ENCODE results near the gene GPR35. TPM values are rescaled to one million over a fixed set of nuclear protein-coding genes. Genes with fewer than 3 reads are reported as not detected.
A peak's percentile ranks its signal among the peaks of the same experiment; 100 is the strongest.

GPR35 gene
- total and polyA plus RNA-seq, 10 of the 15 experiments (the other 5 are each of a cell fraction or from before 2014, with no cell fraction given): 0.14 to 1.6 (median 0.75) TPM; not detected in 3

DNA sequence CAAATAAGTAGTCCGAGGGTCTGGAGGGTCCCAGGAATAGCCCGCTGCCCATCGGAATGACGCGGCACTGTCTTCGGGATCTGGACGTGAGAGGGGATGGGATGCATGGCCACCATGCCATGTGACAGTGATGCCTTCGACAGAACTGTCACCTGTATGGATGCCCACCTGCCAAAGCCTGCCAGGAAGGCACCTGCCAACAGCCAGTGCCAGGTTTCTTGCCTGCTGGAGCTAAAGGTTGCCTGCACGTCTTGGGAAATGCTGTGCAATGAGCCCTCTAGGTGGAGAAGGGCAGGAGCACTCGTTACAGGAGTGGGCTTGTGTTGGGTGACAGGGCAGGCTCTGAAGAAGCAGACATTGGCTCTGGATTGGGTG is 20.5 kb downstream of the GPR35 start:
- DNase-seq (ENCODE audit: low read depth, low spot score) (no peak), ATAC-seq (no peak), FAIRE-seq (no peak)
- H3K36me3 ChIP-seq (ENCODE audit: control insufficient read depth in 2 of 2, insufficient read depth in 2 of 2, low read length in 1 of 2): no peaks in the 10 kb centered on the region
- H3K79me2 ChIP-seq (ENCODE audit: control insufficient read depth, insufficient read depth, low read length): no peaks in the 10 kb centered on the region
- TF ChIP-seq NR2F1 (conservative IDR thresholded peaks at IDR 0.05): no peak
- TF ChIP-seq BACH1 (IDR thresholded peaks at IDR 0.05; ENCODE audit: borderline replicate concordance): no peak
- WGBS (ENCODE audit: insufficient coverage, insufficient replicate concordance, low lambda C conversion rate, missing lambda C conversion rate): 46% methylated on average over 10 of the region's 10 CpGs
- BruUV-seq (replicated peaks): no TSS peak
- H3K4me1 ChIP-seq (ENCODE audit: control insufficient read depth, insufficient read depth, low read length): no peaks in the 10 kb centered on the region
- H3K4me3 ChIP-seq: no peak overlapping the region
- ChIA-PET SMC1A (ENCODE audit: uncharacterized antibody, unreplicated experiment) (no interaction called here), RAD21 (ENCODE audit: unreplicated experiment) (no interaction called here), POLR2A (no interaction called here), CTCF (no interaction called here)
- H3K27ac ChIP-seq (ENCODE audit: control insufficient read depth, insufficient read depth): no peak overlapping the region
- no peaks in the 10 kb centered on the region for H4K20me1 ChIP-seq (ENCODE audit: control insufficient read depth, insufficient read depth)
- H2AFZ ChIP-seq (ENCODE audit: control insufficient read depth, low read depth, low read length): no peak overlapping the region
- in situ Hi-C loops (cut with MboI): no loop called here
- peaks cover 0 to 3% of the 10 kb centered on the region in 2 experiments; a peak in 2 of 4 replicates for H3K27me3 ChIP-seq (replicated peaks in 1 of 2; ENCODE audit: control insufficient read depth in 2 of 2, insufficient read depth in 2 of 2, low read length in 1 of 2)
- no peak overlapping the region for H3K4me2 ChIP-seq (ENCODE audit: control insufficient read depth, insufficient read depth)
- no peak overlapping the region for H3K9ac ChIP-seq (ENCODE audit: control insufficient read depth, insufficient read depth, low read length)
- H3K9me3 ChIP-seq (replicated peaks; ENCODE audit: control insufficient read depth, insufficient read depth, low read length): no peaks in the 10 kb centered on the region; the same call in 2 of the 3 replicates
- intact Hi-C loops (cut with micrococcal nuclease; ENCODE audit: unreplicated experiment): no loop called here

DNA sequence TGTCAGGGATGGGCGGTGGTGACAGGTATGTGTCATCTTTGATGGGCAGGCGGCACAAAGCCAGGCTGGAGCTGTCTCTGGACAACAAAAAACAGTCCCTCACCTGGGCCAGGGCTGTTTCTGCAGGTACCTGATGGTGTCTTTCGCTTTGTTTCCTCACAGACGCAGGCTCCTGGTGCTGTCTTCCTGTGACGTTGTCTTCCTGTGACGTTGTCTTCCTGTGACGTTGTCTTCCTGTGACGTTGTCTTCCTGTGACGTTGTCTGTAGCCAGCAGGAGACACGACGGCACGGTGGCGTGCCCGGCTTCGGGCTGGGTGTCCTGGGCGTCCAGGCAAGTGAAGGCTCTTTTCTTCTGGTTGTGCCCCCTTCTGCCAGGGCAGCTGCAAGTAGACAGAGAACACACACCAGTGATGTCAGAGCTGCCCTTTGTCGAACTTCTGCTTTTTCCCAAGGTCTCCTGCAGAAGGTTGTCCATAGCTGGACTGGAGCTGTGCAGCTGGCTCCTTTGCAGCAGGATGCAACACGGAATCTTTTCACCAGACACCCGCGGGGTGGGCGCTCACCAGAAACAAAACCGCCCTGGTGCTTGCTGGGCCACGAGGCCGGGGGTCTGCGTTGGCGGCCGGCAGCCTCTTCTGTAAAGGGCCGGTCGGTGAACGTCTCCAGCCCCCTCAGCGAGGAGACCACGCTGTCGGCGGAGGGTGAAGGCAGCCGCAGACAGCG is 21.1 kb downstream of the GPR35 start:
- Histone ChIP-seq H3K4me3 (no peak overlapping the region), H3K4me1 (ENCODE audit: control insufficient read depth, insufficient read depth, low read length) (no peaks in the 10 kb centered on the region), H3K27ac (ENCODE audit: control insufficient read depth, insufficient read depth) (no peak overlapping the region), H3K36me3 (ENCODE audit: control insufficient read depth in 2 of 2, insufficient read depth in 2 of 2, low read length in 1 of 2) (no peaks in the 10 kb centered on the region), H3K9ac (ENCODE audit: control insufficient read depth, insufficient read depth, low read length) (no peak overlapping the region), H4K20me1 (ENCODE audit: control insufficient read depth, insufficient read depth) (no peaks in the 10 kb centered on the region), H3K79me2 (ENCODE audit: control insufficient read depth, insufficient read depth, low read length) (no peaks in the 10 kb centered on the region), H3K9me3 (replicated peaks; ENCODE audit: control insufficient read depth, insufficient read depth, low read length) (peaks cover 2% of the 10 kb centered on the region; the same call in 2 of the 3 replicates), H3K4me2 (ENCODE audit: control insufficient read depth, insufficient read depth) (no peak overlapping the region), H2AFZ (ENCODE audit: control insufficient read depth, low read depth, low read length) (no peak overlapping the region), H3K27me3 (replicated peaks in 1 of 2; ENCODE audit: control insufficient read depth in 2 of 2, insufficient read depth in 2 of 2, low read length in 1 of 2) (peaks cover 0 to 5% of the 10 kb centered on the region in 2 experiments)
- no peak for ATAC-seq
- intact Hi-C loops (cut with micrococcal nuclease; ENCODE audit: unreplicated experiment): no loop called here
- SMC1A ChIA-PET (ENCODE audit: uncharacterized antibody, unreplicated experiment): no interaction called here
- TF ChIP-seq CREB1 (IDR thresholded peaks at IDR 0.05; ENCODE audit: low read depth): peak; percentile 52; the same call in 1 of the 2 replicates
- TF ChIP-seq ZZZ3 (IDR thresholded peaks at IDR 0.05; ENCODE audit: control insufficient read depth, insufficient read length, low read depth): no peak
- BruUV-seq (replicated peaks): no TSS peak
- in situ Hi-C loops (cut with MboI): no loop called here
- no peak for FAIRE-seq
- 63% methylated on average over 36 of the region's 36 CpGs for WGBS (ENCODE audit: insufficient coverage, insufficient replicate concordance, low lambda C conversion rate, missing lambda C conversion rate)
- RAD21 ChIA-PET (ENCODE audit: unreplicated experiment): no interaction called here
- CTCF ChIA-PET: no interaction called here
- POLR2A ChIA-PET: no interaction called here
- DNase-seq (ENCODE audit: low read depth, low spot score): no peak

Data from GM12878 (cell line).